OCI-LY7 (cell line): ENCODE measurements around the gene PDS5B. TPM values are rescaled to one million over a fixed set of nuclear protein-coding genes. Genes with fewer than 3 reads are reported as not detected.

Source experiments
- BruUV-seq: library from RNA; stranded (reverse); fragments of 400-500 nt; replicated peaks from 2 replicates; lab custom pipeline; 2021; lab: Mats Ljungman, UMichigan
- CTCF ChIA-PET: fragments of 300-600 bp; sonication (Branson Sonifier 250); formaldehyde crosslinking; loops from one replicate; lab custom pipeline; 2022; ENCODE audit warnings: antibody characterized with exemption; ENCODE audit not compliant: unreplicated experiment; lab: Charles Lee
- POLR2A ChIA-PET: fragments of 300-600 bp; sonication (Branson Sonifier 250); formaldehyde crosslinking; loops from one replicate; lab custom pipeline; 2022; ENCODE audit warnings: antibody characterized with exemption; lab: Charles Lee
- DNase-seq: peaks from one replicate; pipeline ENCODE4 v3.0.0-alpha.2; 2015; ENCODE audit warnings: low spot score
- H2AFZ ChIP-seq: fragments of 200-600 bp; sonication (generic), shearing (Covaris generic); 2 replicates; pipeline ENCODE4 v1.6.1; 2014; ENCODE audit warnings: mild to moderate bottlenecking, antibody characterized with exemption, low read length, moderate library complexity
- H3K27ac ChIP-seq: fragments of 200-600 bp; sonication (generic); 2 replicates; pipeline ENCODE4 v1.5.1; 2014; ENCODE audit warnings: mixed run types, low read depth, mild to moderate bottlenecking, moderate library complexity, low read length, inconsistent platforms; ENCODE audit not compliant: poor library complexity, severe bottlenecking
- H3K36me3 ChIP-seq: fragments of 200-600 bp; sonication (generic); 2 replicates; pipeline ENCODE4 v1.6.1; 2014; ENCODE audit warnings: mild to moderate bottlenecking, antibody characterized with exemption, low read length, moderate library complexity, mixed read lengths; ENCODE audit not compliant: insufficient read depth
- H3K4me1 ChIP-seq: fragments of 200-600 bp; sonication (generic); 2 replicates; pipeline ENCODE4 v1.5.1; 2014; ENCODE audit warnings: mild to moderate bottlenecking, low read length; ENCODE audit not compliant: insufficient read depth, poor library complexity, severe bottlenecking
- H3K4me2 ChIP-seq: fragments of 200-600 bp; sonication (generic); 2 replicates; pipeline ENCODE4 v1.6.1; 2014; ENCODE audit warnings: mild to moderate bottlenecking, low read length
- H3K4me3 ChIP-seq: fragments of 200-600 bp; sonication (generic); 2 replicates; pipeline ENCODE4 v1.5.1; 2014; ENCODE audit warnings: mild to moderate bottlenecking, low read depth, low read length; ENCODE audit not compliant: poor library complexity, severe bottlenecking
- H3K79me2 ChIP-seq: fragments of 200-600 bp; sonication (generic); 2 replicates; pipeline ENCODE4 v1.6.1; 2016; ENCODE audit warnings: low read depth, mild to moderate bottlenecking, low read length, moderate library complexity, mixed read lengths; ENCODE audit not compliant: insufficient read depth
- H3K9me2 ChIP-seq: fragments of 200-600 bp; sonication (generic); 2 replicates; pipeline ENCODE4 v1.6.1; 2016; ENCODE audit warnings: mild to moderate bottlenecking, low read length, mixed read lengths; ENCODE audit not compliant: insufficient read depth
- H3K9me3 ChIP-seq: fragments of 200-600 bp; sonication (generic); 2 replicates; pipeline ENCODE4 v1.6.1; 2014; ENCODE audit warnings: mild to moderate bottlenecking, mixed run types, low read length, mixed read lengths
- H4K20me1 ChIP-seq: fragments of 200-600 bp; sonication (generic); 2 replicates; pipeline ENCODE4 v1.6.1; 2014; ENCODE audit warnings: mild to moderate bottlenecking, antibody characterized with exemption, low read length, moderate library complexity, mixed read lengths; ENCODE audit not compliant: insufficient read depth
- CTCF ChIP-seq: fragments of 200-600 bp; sonication (generic); conservative IDR thresholded peaks from 2 replicates; pipeline ENCODE4 v1.5.1; 2014; ENCODE audit warnings: mild to moderate bottlenecking, antibody characterized with exemption, low read length, moderate library complexity, mixed read lengths
- EZH2phosphoT487 ChIP-seq: fragments of 200-600 bp; sonication (generic); IDR thresholded peaks from 2 replicates; pipeline ENCODE4 v1.6.1; 2018; ENCODE audit warnings: low read depth, borderline replicate concordance, mild to moderate bottlenecking, mixed run types, antibody characterized with exemption, low read length, moderate library complexity, mixed read lengths
- intact Hi-C: fragments of 100-400 bp; cut with micrococcal nuclease; formaldehyde crosslinking; loops from one replicate; pipeline ENCODE4 v1.10.0; 2022; ENCODE audit not compliant: unreplicated experiment
- total RNA-seq, 2 experiments: library from RNA; depleted of rRNA in 1 of 2; stranded (reverse); fragments of >200 nt in 1 of 2; shearing (Covaris generic) in 1 of 2; gene quantifications; 2 replicates each; pipeline ENCODE4 v1.2.3, GENCODE V29; 2014 to 2022

PDS5B gene
- total RNA-seq, 2 experiments from 2014 or later = 34.1 to 70.4 TPM

DNA sequence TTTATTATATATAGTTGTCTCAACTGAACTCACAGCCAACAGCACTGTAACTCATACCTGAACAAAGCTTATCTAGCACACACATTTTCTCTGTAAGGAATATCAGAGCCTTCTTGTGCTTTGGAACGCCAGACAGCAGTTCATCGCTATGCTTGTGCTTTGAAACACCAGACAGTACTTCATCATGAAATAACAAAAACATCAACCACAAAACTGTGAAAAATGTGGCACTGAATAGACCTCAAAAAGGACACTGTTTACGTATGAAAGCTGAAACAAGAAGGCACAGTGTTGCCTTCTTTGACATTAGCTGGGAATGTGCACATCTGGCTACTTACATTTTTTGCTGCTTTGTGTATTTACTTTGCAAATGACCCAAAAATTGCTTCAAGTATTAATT is 160.2 kb downstream of the PDS5B start:
- no peaks in the 10 kb centered on the region for H3K4me1 ChIP-seq
- peaks cover 76% of the 10 kb centered on the region for H3K36me3 ChIP-seq
- no peak for TF ChIP-seq EZH2phosphoT487
- no peak for TF ChIP-seq CTCF
- ChIA-PET POLR2A (interaction anchor here (0.6 kb wide), 1 partner anchor 67 kb away, joined by 3 read pairs; no protein-coding TSS in a partner anchor), CTCF (no interaction called here)
- H3K4me2 ChIP-seq = no peak overlapping the region
- H4K20me1 ChIP-seq = no peaks in the 10 kb centered on the region
- no peak for DNase-seq
- H2AFZ ChIP-seq = no peak overlapping the region
- no TSS peak for BruUV-seq
- H3K9me3 ChIP-seq = no peaks in the 10 kb centered on the region
- no peaks in the 10 kb centered on the region for H3K79me2 ChIP-seq
- no peak overlapping the region for H3K27ac ChIP-seq
- intact Hi-C loops = no loop called here
- no peaks in the 10 kb centered on the region for H3K9me2 ChIP-seq
- no peak overlapping the region for H3K4me3 ChIP-seq

DNA sequence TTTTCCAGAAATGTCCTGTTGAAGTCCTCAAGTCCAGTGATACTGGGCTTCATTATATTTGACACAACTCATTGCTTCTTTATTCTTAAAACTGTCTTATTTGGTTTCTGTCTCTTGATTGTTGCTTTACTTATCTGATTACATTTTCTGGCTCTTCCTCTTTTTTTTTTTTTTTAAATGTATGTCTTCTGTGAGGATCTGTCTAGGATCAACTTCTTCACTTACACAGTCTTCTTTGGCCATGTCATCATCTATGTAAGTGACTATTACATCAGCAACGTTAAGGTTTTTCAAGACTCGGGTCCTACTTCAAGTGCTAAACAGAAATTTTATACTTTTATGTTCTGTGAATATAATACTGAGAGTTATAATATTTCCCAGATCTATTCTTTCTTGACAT is 162.1 kb downstream of the PDS5B start:
- DNase-seq = no peak
- Histone ChIP-seq H4K20me1 (no peaks in the 10 kb centered on the region), H3K27ac (no peak overlapping the region), H3K36me3 (peaks cover 68% of the 10 kb centered on the region), H3K4me1 (no peaks in the 10 kb centered on the region), H3K9me3 (no peaks in the 10 kb centered on the region), H3K79me2 (no peaks in the 10 kb centered on the region), H3K4me3 (no peak overlapping the region), H2AFZ (no peak overlapping the region), H3K9me2 (no peaks in the 10 kb centered on the region), H3K4me2 (no peak overlapping the region)
- TF ChIP-seq EZH2phosphoT487 = no peak
- no peak for TF ChIP-seq CTCF
- POLR2A ChIA-PET = interaction anchor here (0.7 kb wide), 1 partner anchor 67 kb away, joined by 4 read pairs; no protein-coding TSS in a partner anchor
- no TSS peak for BruUV-seq
- intact Hi-C loops = no loop called here
- CTCF ChIA-PET = no interaction called here

- BruUV-seq = no TSS peak
- ChIA-PET CTCF (no interaction called here), POLR2A (interaction anchor here (0.7 kb wide), 1 partner anchor 15 kb away, joined by 3 read pairs; no protein-coding TSS in a partner anchor)
- no peak for TF ChIP-seq EZH2phosphoT487
- no peak for TF ChIP-seq CTCF
- H3K9me3 ChIP-seq = no peaks in the 10 kb centered on the region
- H3K27ac ChIP-seq = no peak overlapping the region
- intact Hi-C loops = no loop called here
- no peak overlapping the region for H3K4me2 ChIP-seq
- no peak overlapping the region for H3K4me3 ChIP-seq
- H3K79me2 ChIP-seq = no peaks in the 10 kb centered on the region
- no peaks in the 10 kb centered on the region for H4K20me1 ChIP-seq
- no peak for DNase-seq
- H3K4me1 ChIP-seq = no peaks in the 10 kb centered on the region
- no peak overlapping the region for H2AFZ ChIP-seq
- H3K9me2 ChIP-seq = no peaks in the 10 kb centered on the region
- H3K36me3 ChIP-seq = peaks cover 77% of the 10 kb centered on the region
Observed at GRCh38 chr13:32751340-32751739, 165.1 kb downstream of the PDS5B start.
